Activated CD4-positive, alpha-beta T cell treated with anti-CD3 and anti-CD28 coated beads for 48 hours (primary cell): ENCODE data around the gene CCL27.

Experiments used
- DNase-seq: peaks from one replicate; pipeline ENCODE4 v3.0.0-alpha.2; 2020

Gene CCL27

GRCh38 chr9:34662526-34663302 is at the start of gene CCL27:
TSS of gene CCL27 (minus strand) at chr9:34662657. CDS start at chr9:34662633, 24 bp downstream.
- DNase-seq: no peak

GRCh38 chr9:34712140-34712539 is 49.7 kb upstream of the CCL27 start:
- DNase-seq: no peak

- no peak for DNase-seq
Measured at GRCh38 chr9:34710023-34710422, 47.6 kb upstream of the CCL27 start, which contains the start of gene CCL21. TSS of gene CCL21 (minus strand) at chr9:34710136. CDS start at chr9:34710066, 70 bp downstream.

- no peak for DNase-seq
Measured at GRCh38 chr9:34709196-34709978, 46.9 kb upstream of the CCL27 start.

- DNase-seq: no peak
Measured at GRCh38 chr9:34707130-34707529, 44.7 kb upstream of the CCL27 start.

GRCh38 chr9:34701769-34702736 is 39.6 kb upstream of the CCL27 start:
- peak; percentile 89 for DNase-seq

GRCh38 chr9:34701023-34701768 is 38.7 kb upstream of the CCL27 start:
- peak; percentile 87 for DNase-seq

- no peak for DNase-seq
Measured at GRCh38 chr9:34694811-34695210, 32.4 kb upstream of the CCL27 start.

- no peak for DNase-seq
Measured at GRCh38 chr9:34693560-34693959, 31.1 kb upstream of the CCL27 start.

GRCh38 chr9:34691936-34692315 is 29.5 kb upstream of the CCL27 start:
- no peak for DNase-seq

GRCh38 chr9:34690983-34691935 is 28.8 kb upstream of the CCL27 start, which contains the start of gene CCL19:
TSS of gene CCL19 (minus strand) at chr9:34691276. CDS start at chr9:34691139, 137 bp downstream.
- no peak for DNase-seq

GRCh38 chr9:34689512-34689911 is 27.1 kb upstream of the CCL27 start:
- no peak for DNase-seq

GRCh38 chr9:34689116-34689470 is 26.6 kb upstream of the CCL27 start:
- no peak for DNase-seq

- no peak for DNase-seq
Measured at GRCh38 chr9:34688329-34689115, 26.1 kb upstream of the CCL27 start.

GRCh38 chr9:34687276-34688030 is 25.0 kb upstream of the CCL27 start:
- DNase-seq: no peak

GRCh38 chr9:34686732-34687131 is 24.3 kb upstream of the CCL27 start:
- DNase-seq: no peak

- no peak for DNase-seq
Measured at GRCh38 chr9:34686231-34686630, 23.8 kb upstream of the CCL27 start.

- DNase-seq: no peak
Measured at GRCh38 chr9:34685591-34685990, 23.1 kb upstream of the CCL27 start.

GRCh38 chr9:34684816-34685215 is 22.4 kb upstream of the CCL27 start:
- DNase-seq: no peak
